Gastrocnemius medialis (tissue), 4 donors: Measurements from ENCODE around the gene STX17. TPM values are rescaled to one million over a fixed set of nuclear protein-coding genes. Genes with fewer than 3 reads are reported as not detected.

ENCODE experiments used
- ATAC-seq, 2 donors: fragments of 150-250 bp; one replicate each; pipeline ENCODE4 v1.9.1; 2016
- DNase-seq, 2 donors: peaks; one replicate each; pipeline ENCODE4 v3.0.0-alpha.2; 2019
- H3K27ac ChIP-seq, 4 donors: fragments of 200-600 bp; sonication (generic); 1 replicate in 1 of 4; 2 replicates in 3 of 4; pipeline ENCODE4 v1.5.1; 2016 to 2018; ENCODE audit warnings: mild to moderate bottlenecking in 2 of 4, moderate library complexity in 1 of 4
- H3K27me3 ChIP-seq, 3 donors: fragments of 200-600 bp; sonication (generic) in 2 of 3; 1 replicate in 1 of 3; 2 replicates in 2 of 3; pipeline versions ENCODE4 v1.5.1 to v1.6.0; 2016 to 2019; ENCODE audit warnings: mild to moderate bottlenecking in 1 of 3, moderate library complexity in 1 of 3
- H3K36me3 ChIP-seq, 2 donors: fragments of 200-600 bp; sonication (generic) in 1 of 2; one replicate each; pipeline ENCODE4 v1.5.1; 2017 to 2018
- H3K4me1 ChIP-seq, 2 donors: fragments of 200-600 bp; sonication (generic) in 1 of 2; one replicate each; pipeline ENCODE4 v1.5.1; 2016 to 2017; ENCODE audit warnings: mild to moderate bottlenecking in 2 of 2
- H3K4me3 ChIP-seq, 4 donors: fragments of 200-600 bp; sonication (generic) in 3 of 4; 1 replicate in 1 of 4; 2 replicates in 3 of 4; pipeline ENCODE4 v1.5.1; 2016 to 2019; ENCODE audit warnings: mild to moderate bottlenecking in 2 of 4
- H3K9me3 ChIP-seq, 3 donors: fragments of 200-600 bp; sonication (generic) in 2 of 3; 1 replicate in 1 of 3; 2 replicates in 2 of 3; pipeline ENCODE4 v1.5.1; 2016 to 2019
- POLR2A ChIP-seq, 2 donors: fragments of 450-650 bp; IDR thresholded peaks; one replicate each; pipeline ENCODE4 v1.6.1; 2017; ENCODE audit warnings: antibody characterized with exemption in 2 of 2, mild to moderate bottlenecking in 2 of 2, moderate library complexity in 2 of 2
- in situ Hi-C, 4 donors: fragments of 200-750 bp; cut with MboI; loops; one replicate each; pipeline versions ENCODE4 v1.15.0 to v1.8.0; 2017; ENCODE audit warnings: low sequenced_read_pairs in 4 of 4
- intact Hi-C: fragments of 100-400 bp; cut with DNase I; formaldehyde crosslinking; loops from one replicate; pipeline ENCODE4 v1.15.1; 2023; ENCODE audit warnings: low total_unique reads
- total RNA-seq, 4 donors: library from RNA; depleted of rRNA; stranded (reverse); fragments of >200 nt; gene quantifications; one replicate each; pipeline versions ENCODE4 v1.1.0 to v1.2.3, GENCODE V29; 2016
- TF ChIP-seq, protein P1 (sequence below), 5 experiments: fragments of 450-650 bp in 3 of 5; fragments of 200-600 bp in 2 of 5; sonication (generic) in 2 of 5; IDR thresholded peaks in 4 of 5; conservative IDR thresholded peaks in 1 of 5; 1 replicate in 4 of 5; 2 replicates in 1 of 5; pipeline ENCODE4 v1.5.1; 2016 to 2019; ENCODE audit warnings: antibody characterized with exemption in 5 of 5, mild to moderate bottlenecking in 3 of 5, moderate library complexity in 3 of 5

The STX17 gene
- total RNA-seq, 4 donors from 2014 or later = 25.3 to 34.4 (median 31.6) TPM

DNA sequence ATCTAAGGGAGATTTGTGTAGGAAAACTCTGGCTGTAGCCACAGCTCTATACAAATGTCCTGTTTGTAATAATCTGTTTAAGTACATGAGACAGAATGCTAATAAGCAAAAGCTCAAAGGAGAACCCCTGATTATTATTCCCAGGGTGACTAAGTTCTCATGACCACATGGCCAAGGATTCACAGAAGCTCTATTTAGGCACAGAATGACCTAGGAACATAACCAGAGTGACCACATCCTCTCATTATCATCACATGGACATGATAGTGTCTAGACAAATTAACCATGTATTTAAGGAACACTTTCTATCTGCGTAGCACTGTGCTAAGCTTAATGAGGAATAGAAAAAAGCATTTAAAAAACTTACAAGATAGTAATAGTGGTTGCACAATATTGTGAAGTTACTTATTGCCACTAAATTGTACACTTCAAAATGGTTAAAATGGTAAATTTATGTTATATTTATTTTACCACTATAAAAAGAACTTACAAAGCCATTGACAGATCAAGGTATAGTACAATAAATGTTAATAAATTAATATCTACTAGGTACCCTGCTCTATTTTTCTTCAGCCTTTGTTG is 56.3 kb downstream of the STX17 start:
- no peak overlapping the region for H3K4me3 ChIP-seq
- no peaks in the 10 kb centered on the region for H3K27me3 ChIP-seq
- TF ChIP-seq, protein P1, sequence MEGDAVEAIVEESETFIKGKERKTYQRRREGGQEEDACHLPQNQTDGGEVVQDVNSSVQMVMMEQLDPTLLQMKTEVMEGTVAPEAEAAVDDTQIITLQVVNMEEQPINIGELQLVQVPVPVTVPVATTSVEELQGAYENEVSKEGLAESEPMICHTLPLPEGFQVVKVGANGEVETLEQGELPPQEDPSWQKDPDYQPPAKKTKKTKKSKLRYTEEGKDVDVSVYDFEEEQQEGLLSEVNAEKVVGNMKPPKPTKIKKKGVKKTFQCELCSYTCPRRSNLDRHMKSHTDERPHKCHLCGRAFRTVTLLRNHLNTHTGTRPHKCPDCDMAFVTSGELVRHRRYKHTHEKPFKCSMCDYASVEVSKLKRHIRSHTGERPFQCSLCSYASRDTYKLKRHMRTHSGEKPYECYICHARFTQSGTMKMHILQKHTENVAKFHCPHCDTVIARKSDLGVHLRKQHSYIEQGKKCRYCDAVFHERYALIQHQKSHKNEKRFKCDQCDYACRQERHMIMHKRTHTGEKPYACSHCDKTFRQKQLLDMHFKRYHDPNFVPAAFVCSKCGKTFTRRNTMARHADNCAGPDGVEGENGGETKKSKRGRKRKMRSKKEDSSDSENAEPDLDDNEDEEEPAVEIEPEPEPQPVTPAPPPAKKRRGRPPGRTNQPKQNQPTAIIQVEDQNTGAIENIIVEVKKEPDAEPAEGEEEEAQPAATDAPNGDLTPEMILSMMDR (IDR thresholded peaks at IDR 0.05 in 4 of 5, conservative IDR thresholded peaks at IDR 0.05 in 1 of 5) = no peak
- no peak for TF ChIP-seq POLR2A (IDR thresholded peaks at IDR 0.05)
- H3K9me3 ChIP-seq = no peaks in the 10 kb centered on the region
- DNase-seq (no peak), ATAC-seq (no peak)
- peaks cover 0 to 21% of the 10 kb centered on the region in 2 donors for H3K36me3 ChIP-seq
- intact Hi-C loops = no loop called here
- no peak overlapping the region for H3K27ac ChIP-seq
- H3K4me1 ChIP-seq = no peaks in the 10 kb centered on the region
- in situ Hi-C loops = no loop called here

GRCh38 chr9:99964336-99964735 is 57.9 kb downstream of the STX17 start:
- no peak overlapping the region for H3K4me3 ChIP-seq
- TF ChIP-seq, protein P1 (IDR thresholded peaks at IDR 0.05 in 4 of 5, conservative IDR thresholded peaks at IDR 0.05 in 1 of 5) = no peak
- no peak for TF ChIP-seq POLR2A (IDR thresholded peaks at IDR 0.05)
- DNase-seq (no peak), ATAC-seq (no peak)
- no peaks in the 10 kb centered on the region for H3K4me1 ChIP-seq
- in situ Hi-C loops = no loop called here
- peaks cover 0 to 26% of the 10 kb centered on the region in 2 donors for H3K36me3 ChIP-seq
- H3K9me3 ChIP-seq = no peaks in the 10 kb centered on the region
- no peaks in the 10 kb centered on the region for H3K27me3 ChIP-seq
- intact Hi-C loops = no loop called here
- H3K27ac ChIP-seq = no peak overlapping the region

DNA sequence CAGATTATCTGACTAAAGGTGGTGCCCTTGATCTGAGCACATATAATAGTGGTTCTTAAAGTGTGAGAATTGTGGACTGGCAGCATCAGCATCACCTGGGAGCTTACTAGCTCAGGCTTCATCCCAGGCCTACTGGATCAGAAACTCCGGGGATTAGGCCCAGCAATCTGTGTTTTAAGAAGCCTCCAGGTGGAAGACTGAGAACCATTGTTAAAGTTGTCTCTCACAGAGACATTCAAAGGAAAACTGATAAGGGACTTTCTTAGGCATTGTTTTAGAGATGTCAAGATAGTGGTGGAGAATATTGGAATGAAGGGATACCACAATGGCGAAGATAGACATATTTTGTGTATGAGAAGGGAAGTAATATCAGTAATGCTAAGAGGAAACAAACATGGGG is 59.5 kb downstream of the STX17 start:
- Histone ChIP-seq H3K4me1 (no peaks in the 10 kb centered on the region), H3K4me3 (no peak overlapping the region), H3K9me3 (no peaks in the 10 kb centered on the region), H3K36me3 (peaks cover 0 to 37% of the 10 kb centered on the region in 2 donors), H3K27ac (no peak overlapping the region), H3K27me3 (no peaks in the 10 kb centered on the region)
- DNase-seq (no peak), ATAC-seq (no peak)
- intact Hi-C loops (no loop called here), in situ Hi-C loops (no loop called here)
- TF ChIP-seq POLR2A (IDR thresholded peaks at IDR 0.05) = no peak
- TF ChIP-seq, protein P1 (IDR thresholded peaks at IDR 0.05 in 4 of 5, conservative IDR thresholded peaks at IDR 0.05 in 1 of 5) = no peak

- Histone ChIP-seq H3K4me3 (no peak overlapping the region), H3K4me1 (no peaks in the 10 kb centered on the region), H3K9me3 (no peaks in the 10 kb centered on the region), H3K27ac (no peak overlapping the region), H3K36me3 (peaks cover 0 to 30% of the 10 kb centered on the region in 2 donors), H3K27me3 (no peaks in the 10 kb centered on the region)
- TF ChIP-seq, protein P1 (IDR thresholded peaks at IDR 0.05 in 4 of 5, conservative IDR thresholded peaks at IDR 0.05 in 1 of 5) = no peak
- no peak for TF ChIP-seq POLR2A (IDR thresholded peaks at IDR 0.05)
- DNase-seq (no peak), ATAC-seq (no peak)
- intact Hi-C loops (no loop called here), in situ Hi-C loops (no loop called here)
Observed at GRCh38 chr9:99966716-99967115, 60.3 kb downstream of the STX17 start.

DNA sequence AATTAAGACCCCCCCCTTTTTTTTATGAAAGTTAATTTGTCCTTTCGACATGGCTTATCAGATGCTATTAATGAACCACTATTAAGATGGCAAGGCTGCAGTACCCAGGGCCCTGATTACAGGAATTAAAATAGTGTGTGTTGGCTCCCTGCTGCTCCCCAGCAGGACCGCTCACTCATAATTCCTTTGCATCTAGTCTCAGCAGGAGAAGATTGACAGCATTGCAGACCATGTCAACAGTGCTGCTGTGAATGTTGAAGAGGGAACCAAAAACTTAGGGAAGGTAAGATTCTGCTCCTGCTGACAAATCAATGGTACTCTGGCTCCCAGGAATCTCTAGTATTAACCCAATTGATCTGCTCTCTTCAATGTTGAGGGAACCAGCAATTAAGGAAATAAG is 61.0 kb downstream of the STX17 start:
- Histone ChIP-seq H3K9me3 (no peaks in the 10 kb centered on the region), H3K36me3 (peaks cover 0 to 23% of the 10 kb centered on the region in 2 donors), H3K4me3 (no peak overlapping the region), H3K27me3 (no peaks in the 10 kb centered on the region), H3K4me1 (no peaks in the 10 kb centered on the region), H3K27ac (no peak overlapping the region)
- in situ Hi-C loops = no loop called here
- DNase-seq (no peak), ATAC-seq (no peak)
- TF ChIP-seq, protein P1 (IDR thresholded peaks at IDR 0.05 in 4 of 5, conservative IDR thresholded peaks at IDR 0.05 in 1 of 5) = no peak
- TF ChIP-seq POLR2A (IDR thresholded peaks at IDR 0.05) = no peak
- intact Hi-C loops = no loop called here
